Activated CD8-positive, alpha-beta memory T cell treated with anti-CD3 and anti-CD28 coated beads, Interleukin-2, amount 50 U/mL, for 24 hours (primary cell): ENCODE measurements around the gene THSD1.
"Not testable (repeated sequence)": the region's sequence is repeated elsewhere in the genome, so short reads cannot be mapped to it uniquely, and the experiment has no call there.

ENCODE experiments used
- DNase-seq: peaks from one replicate; pipeline ENCODE4 v3.0.0-alpha.2; 2020; ENCODE audit errors: extremely low read depth

THSD1 gene

DNA sequence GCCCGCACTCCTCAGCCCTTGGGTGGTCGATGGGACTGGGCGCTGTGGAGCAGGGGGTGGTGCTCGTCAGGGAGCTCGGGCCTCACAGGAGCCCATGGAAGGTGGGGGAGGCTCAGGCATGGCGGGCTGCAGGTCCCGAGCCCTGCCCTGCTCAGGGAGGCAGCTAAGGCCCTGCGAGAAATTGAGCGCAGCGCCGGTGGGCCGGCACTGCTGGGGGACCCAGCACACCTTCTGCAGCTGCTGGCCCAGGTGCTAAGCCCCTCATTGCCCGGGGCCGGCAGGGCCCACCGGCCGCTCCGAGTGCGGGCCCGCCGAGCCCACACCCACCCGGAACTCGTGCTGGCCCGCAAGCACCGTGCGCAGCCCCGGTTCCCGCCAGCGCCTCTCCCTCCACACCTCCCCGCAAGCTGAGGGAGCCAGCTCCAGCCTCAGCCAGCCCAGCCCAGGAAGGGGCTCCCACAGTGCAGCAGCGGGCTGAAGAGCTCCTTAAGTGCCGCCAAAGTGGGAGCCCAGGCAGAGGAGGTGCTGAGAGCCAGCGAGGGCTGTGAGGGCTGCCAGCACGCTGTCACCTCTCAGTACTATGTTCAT, 2.2 kb upstream of the THSD1 start:
- DNase-seq, result not testable (repeated sequence)

DNA sequence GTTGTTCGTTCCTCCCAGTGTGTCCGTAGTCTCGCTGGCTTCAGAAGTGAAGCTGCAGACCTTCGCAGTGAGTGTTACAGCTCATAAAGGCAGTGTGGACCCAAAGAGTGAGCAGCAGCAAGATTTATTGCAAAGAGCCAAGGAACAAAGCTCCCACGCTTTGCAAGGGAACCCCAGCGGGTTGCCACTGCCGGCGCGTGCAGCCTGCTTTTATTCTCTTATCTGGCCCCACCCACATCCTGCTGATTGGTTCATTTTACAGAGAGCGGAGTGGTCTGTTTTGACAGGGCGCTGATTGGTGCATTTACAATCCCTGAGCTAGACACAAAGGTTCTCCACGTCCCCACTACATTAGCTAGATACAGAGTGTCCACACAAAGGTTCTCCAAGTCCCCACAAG, 1.5 kb upstream of the THSD1 start:
- DNase-seq, result not testable (repeated sequence)

DNA sequence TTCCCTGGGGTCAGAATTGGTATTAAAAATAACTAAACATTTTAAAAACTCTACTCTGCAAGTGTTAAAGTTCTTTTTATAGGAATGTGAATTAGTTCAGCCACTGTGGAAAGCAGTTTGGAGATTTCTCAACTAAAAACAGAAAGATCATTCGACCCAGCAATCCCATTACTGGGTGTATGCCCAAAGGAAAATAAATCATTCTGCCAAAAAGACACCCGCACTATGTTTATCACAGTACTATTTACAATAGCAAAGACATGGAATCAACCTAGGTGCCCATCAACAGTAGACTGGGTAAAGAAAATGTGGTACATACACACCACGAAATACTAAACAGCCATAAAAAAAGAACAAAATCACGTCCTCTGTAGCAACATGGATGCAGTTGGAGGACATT, 657 bp upstream of the THSD1 start:
- no peak for DNase-seq

DNA sequence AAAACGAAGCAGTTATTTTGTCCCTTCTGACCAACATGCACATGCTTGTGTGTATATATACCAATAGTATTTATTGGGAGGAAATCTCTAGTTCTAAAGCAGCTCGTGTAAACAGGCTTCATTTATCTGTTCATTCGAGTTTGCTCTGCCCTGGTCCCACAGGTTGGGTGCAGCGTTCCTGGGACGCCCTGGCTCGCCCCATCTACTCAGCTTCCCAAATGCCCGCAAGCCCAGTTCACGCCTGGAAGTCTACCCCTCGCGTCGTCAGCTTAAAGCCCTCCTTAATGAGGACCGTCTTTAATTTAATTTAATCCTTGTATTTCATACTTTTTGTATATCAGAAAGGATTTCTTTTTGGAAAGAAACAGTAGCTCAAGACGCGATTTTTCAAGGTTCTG, 604 bp downstream of the THSD1 start:
- DNase-seq, result no peak

DNA sequence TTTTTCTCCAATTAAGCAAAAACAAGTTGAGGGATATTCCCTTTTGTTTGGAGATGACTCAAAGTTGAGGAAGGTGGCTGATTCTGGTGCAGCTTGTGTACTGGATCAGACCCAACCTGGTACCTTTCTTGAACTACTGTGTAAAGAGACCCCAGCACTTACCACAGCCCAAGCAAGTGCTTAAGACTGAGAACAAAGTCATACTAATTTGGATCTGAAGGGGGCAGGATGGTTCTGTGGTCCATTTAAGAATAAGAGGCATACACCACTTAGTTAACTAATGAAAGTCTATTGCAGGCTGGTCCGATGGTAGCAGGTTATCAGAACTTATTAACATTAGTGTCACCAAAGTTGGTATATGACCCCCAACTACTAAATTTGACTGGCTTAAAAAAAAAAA, 6.3 kb downstream of the THSD1 start:
- no peak for DNase-seq

DNA sequence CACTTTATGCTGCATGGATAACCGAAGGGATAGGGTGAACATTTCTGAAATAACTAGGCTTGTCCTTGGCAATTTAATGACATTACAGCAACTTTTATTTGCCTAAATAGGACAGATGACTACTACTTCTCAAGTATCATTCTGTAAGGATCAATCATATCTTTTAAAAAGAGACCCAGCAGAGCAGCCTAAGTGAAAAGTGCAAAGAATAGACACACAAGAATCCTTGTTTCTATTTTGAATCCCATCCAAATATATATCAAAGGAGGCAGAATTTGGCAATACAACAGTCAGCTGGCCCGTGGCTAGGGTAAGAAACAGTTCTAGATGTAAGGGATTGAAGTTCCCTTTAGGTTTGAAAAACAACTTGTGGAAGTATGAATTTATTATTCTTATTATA, 6.9 kb downstream of the THSD1 start:
- no peak for DNase-seq

DNA sequence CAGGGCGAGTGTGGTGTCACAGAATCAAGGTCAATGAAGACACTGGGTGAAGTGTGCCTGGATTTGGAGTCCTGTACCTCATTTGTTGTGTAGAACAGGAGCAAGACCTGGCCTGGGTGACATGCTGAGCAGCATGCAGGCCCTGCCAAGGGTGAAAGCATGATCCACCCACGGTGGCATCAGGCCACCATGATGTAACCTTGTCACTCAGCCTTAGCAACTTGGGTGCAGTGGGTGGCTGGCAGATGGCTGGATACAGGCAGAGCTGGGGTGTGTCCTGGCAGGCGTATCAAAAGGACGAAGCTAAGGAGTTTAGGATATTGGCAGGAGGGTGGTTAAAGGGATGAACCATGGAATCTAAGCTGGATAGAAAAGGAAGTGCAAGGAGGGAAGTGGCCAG, 10.3 kb downstream of the THSD1 start:
- no peak for DNase-seq

DNA sequence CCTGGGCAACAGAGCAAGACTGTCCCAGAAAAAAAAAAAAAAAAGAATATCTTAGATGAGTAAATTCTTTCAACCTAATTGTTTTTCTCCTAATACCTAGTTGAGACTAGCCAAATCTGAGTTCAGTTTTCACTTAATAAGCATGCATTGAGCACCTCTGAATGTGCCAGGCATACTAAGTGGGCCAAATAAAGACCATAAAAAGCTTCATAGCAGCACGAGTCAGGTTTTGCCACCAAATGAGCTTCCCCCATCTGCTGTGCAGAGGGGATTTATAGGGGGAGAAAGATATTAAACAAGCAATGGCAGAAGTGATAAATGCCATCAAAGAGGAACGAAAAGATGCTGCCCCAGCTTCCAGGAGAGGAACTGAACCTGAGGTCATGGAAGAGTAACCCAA, 11.4 kb downstream of the THSD1 start:
- DNase-seq, result no peak

DNA sequence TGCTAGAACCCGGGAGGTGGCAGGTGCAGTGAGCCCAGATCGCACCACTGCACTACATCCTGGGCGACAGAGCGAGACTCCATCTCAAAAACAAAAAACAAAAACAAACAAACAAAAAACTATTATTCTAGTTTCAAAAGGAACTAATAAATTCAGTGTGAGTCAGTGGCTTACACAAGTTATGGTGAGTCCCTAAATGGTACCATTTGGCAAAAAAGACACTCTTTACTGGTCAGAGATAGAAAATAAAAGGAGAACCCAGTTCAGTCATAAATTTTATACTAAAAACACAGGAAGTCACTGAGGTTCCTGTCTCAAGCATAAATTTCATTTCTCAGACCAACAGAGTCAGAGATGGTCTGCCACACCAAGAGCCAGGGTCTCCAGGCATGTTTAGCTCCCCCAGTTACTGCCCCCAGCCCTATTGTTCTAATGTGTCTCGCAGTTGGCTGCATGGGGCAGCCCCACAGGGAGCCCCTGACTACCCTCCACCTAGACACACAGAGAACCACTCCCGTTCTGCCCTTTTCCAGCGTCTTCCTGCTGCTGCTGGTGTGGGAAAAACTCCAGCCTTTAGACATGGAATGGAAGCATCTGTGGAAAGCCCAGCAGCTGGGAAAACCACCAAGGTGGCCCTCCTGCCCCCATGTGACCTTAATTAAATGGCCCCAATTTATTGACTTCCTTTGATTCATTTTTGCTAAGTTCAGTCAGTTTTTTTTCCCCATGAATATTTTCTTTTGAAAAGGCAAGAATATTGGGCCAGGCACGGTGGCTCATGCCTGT, 12.2 kb downstream of the THSD1 start:
- no peak for DNase-seq

DNA sequence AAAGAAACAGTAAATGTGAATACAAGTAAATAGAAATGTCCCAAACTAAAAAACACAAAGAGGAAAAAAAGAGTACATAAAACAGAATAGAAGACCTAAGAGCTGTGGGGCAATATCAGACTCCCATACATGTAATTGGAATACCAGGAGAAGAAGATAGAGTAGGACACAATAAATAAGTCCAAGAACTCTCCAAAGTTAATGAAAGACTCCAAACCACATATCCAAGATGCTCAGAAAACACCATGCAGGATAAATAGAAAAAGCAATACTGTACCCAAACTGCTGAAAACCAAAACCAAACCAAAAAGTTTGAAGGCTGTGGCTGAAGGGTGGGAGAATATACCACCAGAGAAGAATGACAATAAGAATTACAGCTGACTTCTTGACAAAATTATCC, 18.3 kb downstream of the THSD1 start:
- no peak for DNase-seq

DNA sequence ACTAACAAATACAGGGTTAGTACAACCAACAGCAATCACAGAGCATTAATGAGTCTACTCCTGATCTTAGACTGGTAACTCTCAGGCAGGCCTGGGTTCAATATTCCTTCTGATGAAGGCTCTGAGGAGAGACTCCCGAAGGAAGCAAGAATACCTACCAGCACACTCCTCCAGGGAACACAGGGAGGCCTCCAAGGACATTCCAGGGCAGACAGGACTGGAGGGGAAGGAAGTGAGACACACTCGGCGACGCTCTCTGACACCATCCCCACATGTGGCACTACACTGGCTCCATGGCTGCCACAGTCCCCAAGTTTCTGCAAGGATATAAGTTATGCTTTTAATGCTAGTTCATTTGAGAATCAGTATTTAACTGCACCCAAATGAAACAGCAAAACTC, 20.1 kb downstream of the THSD1 start:
- DNase-seq, result no peak

DNA sequence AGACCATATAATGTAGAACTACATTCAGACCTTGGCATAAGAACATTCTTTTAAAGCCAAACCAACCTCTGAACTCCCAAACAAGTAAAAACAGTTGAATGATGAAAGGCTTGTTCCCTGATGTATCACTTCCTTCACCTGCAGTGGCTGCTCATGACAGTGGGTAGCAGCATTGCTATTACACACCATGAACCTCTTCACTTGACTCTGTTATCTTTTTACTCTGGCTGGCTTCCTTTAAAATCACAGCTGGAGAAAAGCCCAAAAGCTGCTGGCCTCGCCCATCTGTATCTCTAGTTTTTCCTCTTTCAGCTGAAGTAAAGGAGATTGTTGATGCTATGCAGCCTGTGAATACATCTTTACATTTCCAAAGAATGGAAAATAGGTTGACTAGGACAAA, 22.6 kb downstream of the THSD1 start:
- DNase-seq, result no peak

DNA sequence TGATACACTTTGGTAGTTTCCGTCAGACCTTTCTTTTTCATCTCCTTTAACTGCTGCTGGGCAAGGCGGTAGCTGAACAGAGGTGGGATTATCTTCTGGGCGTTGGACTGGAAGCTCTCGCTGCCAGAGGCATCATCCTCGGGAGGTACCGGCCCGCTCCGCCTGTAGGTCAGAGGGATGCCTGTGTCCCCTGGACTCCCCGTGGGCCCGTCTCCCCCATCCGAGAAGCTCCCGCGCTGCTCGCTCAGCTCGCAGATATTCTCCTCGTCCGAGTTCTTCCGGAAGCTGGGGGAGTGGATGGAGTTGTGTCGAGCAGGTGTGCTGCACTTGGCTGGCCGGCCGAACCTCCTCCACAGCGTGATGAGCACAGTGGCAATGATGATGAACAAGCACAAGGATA, 27.7 kb downstream of the THSD1 start:
- no peak for DNase-seq

DNA sequence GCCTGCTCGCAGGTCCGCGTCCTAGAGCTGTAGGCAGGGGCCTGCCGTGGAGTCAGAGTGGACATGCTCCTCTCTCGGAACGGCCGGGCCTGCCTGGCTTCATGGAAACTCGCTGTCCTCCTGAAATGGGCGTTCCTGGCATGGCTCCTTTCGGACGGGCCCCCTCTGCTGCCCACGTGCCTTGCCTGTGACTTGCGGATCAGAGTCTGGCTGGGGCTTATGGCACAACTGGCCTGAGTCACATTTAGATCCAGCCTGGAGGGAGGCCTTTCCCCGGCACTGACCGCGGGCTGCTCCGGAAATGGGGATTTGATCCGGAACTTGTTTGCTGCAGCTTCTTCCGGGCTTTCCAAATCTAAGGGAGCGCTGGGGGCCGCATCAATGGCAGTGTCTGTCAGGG, 28.1 kb downstream of the THSD1 start:
- no peak for DNase-seq

DNA sequence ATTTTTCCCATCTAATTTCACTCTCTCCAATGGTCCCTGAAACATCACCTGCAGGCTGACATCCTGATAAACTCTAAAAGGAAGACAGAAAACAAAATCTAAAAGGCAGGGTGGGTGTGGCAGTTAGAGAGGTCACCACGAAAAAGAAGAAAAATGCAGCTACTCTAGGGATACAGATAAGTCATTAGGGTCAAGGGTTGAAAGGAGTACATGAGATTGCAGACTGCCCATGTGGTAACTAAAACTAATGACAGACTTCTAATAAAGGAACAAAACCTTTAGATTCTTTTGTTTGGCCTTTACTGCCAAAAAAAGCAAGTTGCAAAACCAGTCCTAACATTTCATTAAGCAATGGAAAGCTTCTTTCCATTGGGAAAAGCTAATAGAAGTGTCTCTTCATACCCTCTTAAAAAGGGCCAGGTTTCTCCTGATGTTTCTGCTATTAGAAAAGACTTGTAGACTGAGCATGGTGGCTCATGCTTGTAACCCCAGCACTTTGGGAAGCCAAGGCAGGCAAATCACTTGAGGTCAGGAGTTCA, 31.0 kb downstream of the THSD1 start:
- no peak for DNase-seq

DNA sequence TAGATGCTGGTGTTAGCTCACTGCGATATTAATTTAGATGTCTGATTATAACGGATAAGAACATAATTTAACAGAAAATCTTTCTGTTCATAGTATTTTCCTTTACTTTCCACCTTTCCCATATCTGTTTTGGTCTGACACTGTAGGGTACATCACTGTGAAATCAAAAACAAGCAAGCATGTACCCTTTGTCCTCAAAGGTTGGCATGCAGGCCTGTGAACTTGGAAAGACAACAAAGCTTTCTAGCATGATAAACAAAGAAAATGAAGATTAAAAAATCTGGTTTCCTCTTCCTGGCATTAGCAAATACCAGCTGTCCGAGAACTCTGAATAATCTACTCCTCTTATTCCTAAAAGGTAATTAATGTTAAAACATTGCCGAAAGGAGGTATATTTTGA, 31.6 kb downstream of the THSD1 start:
- no peak for DNase-seq

DNA sequence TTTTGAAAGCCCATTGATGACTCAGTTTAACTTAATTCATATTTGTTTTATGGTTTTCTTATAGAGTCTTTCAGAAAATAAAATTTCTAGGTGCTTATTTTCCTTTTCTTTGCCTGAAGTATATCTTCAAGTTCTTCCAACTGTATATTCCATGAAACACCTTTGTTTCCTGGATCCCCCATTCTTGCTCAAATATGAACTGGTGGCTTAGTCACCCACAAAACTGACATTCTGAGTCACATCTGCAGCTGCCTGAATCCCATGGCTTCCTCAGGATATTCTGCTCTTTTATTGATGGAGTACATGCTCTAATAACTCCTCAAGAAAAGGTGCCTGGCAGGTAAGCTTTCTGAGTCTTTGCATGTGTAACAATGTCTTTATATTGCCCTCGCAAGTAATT, 32.7 kb downstream of the THSD1 start:
- not testable (repeated sequence) for DNase-seq

DNA sequence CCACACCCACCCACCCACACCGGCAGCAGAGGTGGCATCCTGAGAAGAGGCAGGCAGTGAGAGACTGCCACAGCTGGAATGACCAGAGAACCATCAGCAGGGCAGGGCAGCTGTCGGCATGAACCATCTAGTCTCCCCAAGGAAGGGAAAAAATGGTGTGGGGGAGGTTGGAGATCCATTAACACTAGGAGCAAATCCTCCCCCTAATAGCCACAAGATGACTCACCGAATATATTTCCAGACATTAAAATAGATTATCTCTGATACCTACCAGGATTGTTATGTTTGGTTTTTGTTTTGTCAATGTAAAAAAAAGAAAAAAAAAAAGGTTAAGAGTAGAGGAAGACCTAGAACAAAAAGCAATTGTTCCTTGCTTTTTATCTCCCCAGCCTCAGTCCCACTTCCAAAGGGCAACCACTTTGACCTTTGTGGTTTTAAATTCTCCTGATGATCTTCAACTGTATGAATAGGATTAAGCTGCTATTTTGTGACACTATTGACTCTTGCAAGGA, 34.2 kb downstream of the THSD1 start:
- no peak for DNase-seq

DNA sequence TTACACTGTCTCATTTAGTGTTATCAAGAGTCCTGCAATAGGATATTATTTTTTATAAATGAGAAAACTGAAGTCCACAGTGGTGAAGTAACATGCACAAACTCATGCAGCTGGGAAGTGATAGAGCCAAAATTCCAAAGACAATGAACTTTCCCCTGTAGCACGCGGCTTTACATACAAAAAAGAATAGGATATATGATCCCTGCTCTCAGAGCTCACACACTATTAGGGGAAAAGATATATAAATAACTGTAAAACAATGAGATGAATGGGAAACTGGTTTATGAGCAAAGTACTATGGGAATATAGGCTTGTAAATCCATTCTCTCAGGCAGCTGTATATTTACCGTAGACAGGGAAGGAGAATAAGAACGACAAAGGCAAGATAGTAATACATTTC, 39.7 kb downstream of the THSD1 start:
- DNase-seq, result no peak

DNA sequence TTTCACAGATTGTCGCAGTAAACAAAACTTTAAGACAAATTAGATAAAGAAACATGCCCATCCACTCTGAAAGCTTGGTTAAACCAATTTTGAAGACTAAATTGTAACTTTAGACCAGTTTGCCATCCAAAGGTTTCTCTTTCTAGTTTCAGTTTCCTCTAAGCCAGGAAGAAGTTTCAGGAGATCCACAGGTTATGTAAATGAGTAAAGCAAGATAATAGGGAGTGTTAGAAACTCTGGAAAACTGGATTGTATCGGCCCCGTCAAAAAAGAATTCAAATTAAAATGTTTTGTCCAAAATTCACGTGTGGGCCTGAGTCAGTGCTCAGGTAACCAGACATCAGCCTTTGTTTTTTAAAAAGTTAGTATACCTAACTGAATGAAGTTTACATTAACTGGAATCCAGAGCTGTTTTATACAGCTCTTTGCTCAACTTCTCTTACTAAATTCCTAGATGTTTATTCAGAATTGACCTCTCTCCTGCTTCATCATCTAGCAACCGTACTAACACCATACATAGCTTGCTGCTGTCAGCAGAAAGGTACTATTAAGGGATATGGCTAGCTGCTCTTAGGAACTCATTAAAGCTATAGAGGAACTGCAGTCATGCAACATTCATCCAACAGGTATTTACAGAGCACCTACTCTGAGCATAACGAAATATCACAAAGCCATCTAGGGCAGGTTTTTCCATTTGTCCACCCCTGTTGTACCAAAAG, 43.6 kb downstream of the THSD1 start:
- DNase-seq, result not testable (repeated sequence)

DNA sequence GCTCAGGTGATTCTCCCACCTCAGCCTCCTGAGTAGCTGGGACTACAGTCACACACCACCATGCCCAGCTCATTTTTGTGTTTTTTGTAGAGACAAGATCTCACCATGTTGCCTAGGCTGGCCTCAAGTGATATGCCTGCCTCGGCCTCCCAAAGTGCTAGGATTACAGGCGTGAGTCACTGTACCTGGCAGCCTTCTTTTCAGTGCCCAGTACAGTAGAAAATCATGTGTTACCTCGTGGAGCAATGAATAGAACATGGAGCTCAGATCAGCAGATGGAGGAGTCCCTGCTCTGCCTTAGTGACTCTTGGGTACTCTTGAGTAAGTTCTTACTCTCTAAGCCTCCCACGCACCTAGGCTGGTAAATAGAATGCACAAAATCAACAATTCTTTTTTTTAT, 44.7 kb downstream of the THSD1 start:
- no peak for DNase-seq

DNA sequence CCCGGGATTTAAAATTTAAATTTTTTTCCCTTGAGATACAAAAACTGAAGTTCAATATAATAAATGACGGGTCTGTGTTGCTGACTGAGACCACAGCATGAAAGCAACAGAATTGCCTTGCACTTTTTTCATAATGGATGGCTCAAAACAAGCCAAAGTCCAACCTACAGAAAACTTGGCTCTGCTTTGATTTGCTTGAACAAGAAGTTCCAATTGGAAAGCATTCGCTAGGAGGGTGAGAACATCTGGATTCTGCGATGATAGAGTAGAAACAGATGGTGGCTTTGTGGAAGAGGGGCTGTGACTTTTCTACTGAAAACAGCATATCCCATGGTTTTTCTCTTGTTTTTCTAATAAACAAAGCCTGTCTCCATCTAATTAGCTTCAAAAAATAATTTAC, 46.4 kb downstream of the THSD1 start:
- no peak for DNase-seq

DNA sequence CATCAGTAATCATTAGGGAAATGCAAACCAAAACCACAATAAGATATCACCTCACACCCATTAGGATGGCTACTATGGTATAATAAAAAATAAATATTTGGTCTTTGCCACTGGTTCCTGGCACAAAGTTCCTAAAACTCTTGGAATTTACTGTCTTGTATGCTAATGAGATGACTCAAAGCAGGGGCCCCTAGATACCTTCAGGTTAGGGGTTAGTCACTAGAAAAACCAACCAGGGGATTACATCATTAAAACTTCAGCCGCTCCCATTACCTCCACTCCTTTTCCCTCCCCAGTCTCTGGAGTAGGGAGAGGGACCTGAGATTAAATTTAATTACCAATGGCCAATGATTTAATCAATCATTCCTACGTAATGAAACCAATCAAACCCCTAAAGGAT, 49.6 kb downstream of the THSD1 start:
- DNase-seq, result no peak
